Activated T-helper 17 cell treated with anti-CD3 and anti-CD28 coated beads, Interleukin-2, amount 50 U/mL, for 72 hours (primary cell): ENCODE measurements around the gene KSR2. TPM values are rescaled to one million over a fixed set of nuclear protein-coding genes. Genes with fewer than 3 reads are reported as not detected.
"Not testable (repeated sequence)": the region's sequence is repeated elsewhere in the genome, so short reads cannot be mapped to it uniquely, and the experiment has no call there.

ENCODE experiments used
- ATAC-seq: fragments of 150-1000 bp; cut with Tn5 transposase; replicated peaks from 2 replicates; pipeline ENCODE4 v1.10.0; 2021; ENCODE audit warnings: mild to moderate bottlenecking, moderate library complexity
- H3K27ac Mint-ChIP-seq: one replicate; pipeline ENCODE4 v1.8.0; 2022; ENCODE audit warnings: mixed read lengths
- H3K27me3 Mint-ChIP-seq: one replicate; pipeline ENCODE4 v1.8.0; 2022; ENCODE audit warnings: mixed read lengths
- H3K36me3 Mint-ChIP-seq: one replicate; pipeline ENCODE4 v1.8.0; 2022; ENCODE audit warnings: low read depth, mild to moderate bottlenecking, mixed read lengths
- H3K4me1 Mint-ChIP-seq: one replicate; pipeline ENCODE4 v1.8.0; 2022; ENCODE audit warnings: mixed read lengths
- H3K4me3 Mint-ChIP-seq: one replicate; pipeline ENCODE4 v1.8.0; 2022; ENCODE audit warnings: mild to moderate bottlenecking, mixed read lengths
- H3K9me3 Mint-ChIP-seq: one replicate; pipeline ENCODE4 v1.8.0; 2022; ENCODE audit warnings: mixed read lengths
- total RNA-seq, 2 donors: library from RNA; stranded (reverse); gene quantifications; one replicate each; pipeline ENCODE4 v1.2.3, GENCODE V29; 2022

Gene KSR2
- total RNA-seq, 2 donors from 2014 or later, result 0.06 to 0.93 TPM

DNA sequence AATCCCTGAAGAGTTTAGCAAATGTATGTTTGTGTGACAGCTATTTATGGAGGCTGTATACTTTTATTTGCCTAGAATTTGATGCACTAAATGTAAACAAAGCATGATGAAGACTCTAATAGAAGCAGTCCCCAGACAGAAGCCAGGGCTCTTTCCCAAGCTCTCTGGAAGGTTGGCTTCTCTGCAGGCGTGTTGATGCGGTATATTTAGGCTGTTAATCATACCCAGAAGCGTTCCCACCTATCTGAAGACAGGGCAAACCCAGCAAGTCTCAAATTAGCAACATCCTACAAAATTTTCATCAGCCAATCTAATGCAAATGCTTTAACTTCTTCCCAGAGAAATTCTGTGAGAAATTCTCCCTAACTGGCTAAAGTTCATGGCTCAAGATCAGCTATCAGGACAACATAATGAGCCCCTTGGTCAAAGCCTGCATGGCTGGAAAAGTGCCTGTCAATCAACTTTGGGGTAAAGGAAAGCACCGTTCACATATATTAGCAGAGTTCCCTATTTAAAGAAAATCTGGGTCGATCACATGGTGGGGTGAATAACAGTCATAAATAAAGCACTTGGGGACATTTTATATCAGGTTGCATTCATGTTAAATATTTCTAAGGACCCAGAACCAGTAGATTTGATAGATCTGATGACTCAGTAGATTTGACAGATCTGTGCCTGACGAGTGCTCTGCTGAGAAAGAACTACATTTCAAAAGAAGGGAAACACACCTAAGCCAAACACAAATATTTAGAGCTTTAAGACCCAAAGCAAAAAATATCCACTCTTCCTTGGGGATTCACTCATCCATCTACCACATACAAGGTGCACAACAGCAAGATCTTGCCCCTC is 46.6 kb downstream of the KSR2 start:
- Mint-ChIP-seq H3K9me3 (no peaks in the 10 kb centered on the region), H3K36me3 (no peaks in the 10 kb centered on the region), H3K27me3 (peaks cover 12% of the 10 kb centered on the region), H3K4me3 (no peak overlapping the region), H3K27ac (no peak overlapping the region), H3K4me1 (no peaks in the 10 kb centered on the region)
- no peak for ATAC-seq

DNA sequence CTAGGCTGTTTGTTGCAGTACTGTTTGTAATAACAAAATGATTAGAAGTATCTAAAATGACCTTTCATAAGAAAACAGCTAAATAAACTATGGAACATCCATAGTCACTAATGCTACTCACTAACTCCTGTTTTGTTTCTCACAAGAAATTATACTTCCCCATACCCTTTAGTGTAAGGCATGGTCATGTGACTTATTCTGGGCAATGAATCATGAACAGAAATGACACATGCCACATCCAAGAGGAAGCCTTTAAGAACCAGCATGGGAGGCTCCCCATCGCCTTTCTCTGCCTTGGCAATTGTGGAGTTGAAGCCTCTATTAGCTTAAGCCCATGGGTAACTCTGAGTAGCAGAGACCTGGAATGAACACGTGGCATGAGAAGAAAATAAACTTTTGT is 49.3 kb downstream of the KSR2 start:
- no peak overlapping the region for H3K4me3 Mint-ChIP-seq
- no peaks in the 10 kb centered on the region for H3K4me1 Mint-ChIP-seq
- peak; percentile 67 for ATAC-seq
- no peaks in the 10 kb centered on the region for H3K9me3 Mint-ChIP-seq
- no peak overlapping the region for H3K27ac Mint-ChIP-seq
- peaks cover 15% of the 10 kb centered on the region for H3K27me3 Mint-ChIP-seq
- no peaks in the 10 kb centered on the region for H3K36me3 Mint-ChIP-seq

GRCh38 chr12:117914686-117915085 is 54.1 kb downstream of the KSR2 start:
- H3K27ac Mint-ChIP-seq, result no peak overlapping the region
- H3K36me3 Mint-ChIP-seq, result no peaks in the 10 kb centered on the region
- H3K4me1 Mint-ChIP-seq, result no peaks in the 10 kb centered on the region
- H3K4me3 Mint-ChIP-seq, result no peak overlapping the region
- peaks cover 6% of the 10 kb centered on the region for H3K27me3 Mint-ChIP-seq
- no peak for ATAC-seq
- peaks cover 4% of the 10 kb centered on the region for H3K9me3 Mint-ChIP-seq

GRCh38 chr12:117912756-117913155 is 56.0 kb downstream of the KSR2 start:
- peaks cover 3% of the 10 kb centered on the region for H3K27me3 Mint-ChIP-seq
- H3K4me3 Mint-ChIP-seq, result no peak overlapping the region
- H3K4me1 Mint-ChIP-seq, result no peaks in the 10 kb centered on the region
- no peak overlapping the region for H3K27ac Mint-ChIP-seq
- no peaks in the 10 kb centered on the region for H3K36me3 Mint-ChIP-seq
- ATAC-seq, result no peak
- H3K9me3 Mint-ChIP-seq, result peaks cover 4% of the 10 kb centered on the region

DNA sequence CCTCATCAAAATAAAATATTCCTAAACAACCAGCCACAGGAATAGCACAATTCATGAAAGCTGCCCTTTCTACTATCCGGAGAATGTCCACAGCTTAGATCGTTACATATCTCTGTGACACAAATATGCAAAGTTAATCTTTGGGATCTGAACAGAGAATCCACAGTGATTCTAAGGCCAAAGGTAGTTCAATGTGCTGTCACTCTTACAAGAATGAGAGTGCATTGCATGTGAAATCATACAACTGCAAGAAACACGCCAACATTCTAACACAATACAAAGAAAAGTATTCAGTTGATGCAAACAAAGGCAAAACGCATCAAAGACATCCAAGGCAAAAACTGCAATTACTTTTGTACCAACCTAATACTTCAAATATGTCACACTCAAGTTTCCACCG is 60.4 kb downstream of the KSR2 start:
- peaks cover 4% of the 10 kb centered on the region for H3K9me3 Mint-ChIP-seq
- H3K27me3 Mint-ChIP-seq, result no peaks in the 10 kb centered on the region
- no peaks in the 10 kb centered on the region for H3K4me1 Mint-ChIP-seq
- no peak for ATAC-seq
- H3K27ac Mint-ChIP-seq, result no peak overlapping the region
- no peak overlapping the region for H3K4me3 Mint-ChIP-seq
- no peaks in the 10 kb centered on the region for H3K36me3 Mint-ChIP-seq

DNA sequence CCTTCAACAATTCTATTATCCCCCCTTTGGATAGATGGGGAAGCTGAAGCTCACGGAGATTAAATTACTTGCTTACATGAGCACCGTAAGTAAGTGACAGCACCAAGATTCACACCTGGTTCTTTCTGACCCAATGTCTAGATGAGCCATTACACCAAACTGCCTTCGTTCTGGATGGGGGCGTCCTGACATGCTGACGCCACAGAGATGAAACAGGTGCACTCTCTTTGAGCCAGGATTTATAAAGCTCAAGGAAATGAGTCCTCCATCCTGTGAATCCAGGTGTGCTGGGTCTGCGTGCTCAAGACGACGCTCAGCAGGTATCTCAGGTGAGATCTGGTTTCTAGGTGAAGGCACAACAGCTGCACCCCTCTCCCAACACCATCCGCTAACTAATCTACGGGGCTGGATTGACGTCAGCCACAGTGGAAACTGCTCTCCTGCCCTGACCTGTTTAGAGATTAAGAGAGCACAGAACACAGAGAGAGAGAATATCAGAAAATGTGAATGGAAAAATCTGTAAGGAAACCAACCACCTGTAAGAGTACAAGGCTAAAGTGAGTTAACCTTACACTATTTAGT is 61.6 kb downstream of the KSR2 start:
- Mint-ChIP-seq H3K27ac (peak overlapping the region; percentile 46), H3K9me3 (peaks cover 4% of the 10 kb centered on the region), H3K36me3 (no peaks in the 10 kb centered on the region), H3K4me3 (peak overlapping the region; percentile 69), H3K4me1 (no peaks in the 10 kb centered on the region), H3K27me3 (no peaks in the 10 kb centered on the region)
- peak; percentile 84 for ATAC-seq

DNA sequence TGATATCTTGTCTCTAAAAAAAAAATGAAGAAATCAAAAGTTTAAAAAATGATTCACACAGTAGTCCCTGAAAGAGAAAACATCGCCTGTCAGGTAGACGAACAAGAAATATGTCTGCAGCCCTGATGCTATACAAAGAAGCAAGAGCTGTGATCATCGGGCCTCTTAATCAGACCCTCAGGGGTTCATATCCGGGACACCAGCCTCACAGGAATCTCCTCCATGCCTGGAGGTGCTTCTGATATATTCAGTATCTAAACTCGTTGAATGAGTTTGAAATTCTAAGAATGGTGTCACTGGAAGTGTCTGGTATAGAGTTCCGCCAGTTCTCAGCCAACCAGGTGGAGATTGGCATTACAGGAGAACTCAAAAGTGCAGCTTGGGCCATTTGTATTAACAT is 64.7 kb downstream of the KSR2 start:
- no peaks in the 10 kb centered on the region for H3K27me3 Mint-ChIP-seq
- no peaks in the 10 kb centered on the region for H3K36me3 Mint-ChIP-seq
- no peaks in the 10 kb centered on the region for H3K4me1 Mint-ChIP-seq
- H3K9me3 Mint-ChIP-seq, result peaks cover 3% of the 10 kb centered on the region
- no peak overlapping the region for H3K4me3 Mint-ChIP-seq
- no peak overlapping the region for H3K27ac Mint-ChIP-seq
- ATAC-seq, result no peak

DNA sequence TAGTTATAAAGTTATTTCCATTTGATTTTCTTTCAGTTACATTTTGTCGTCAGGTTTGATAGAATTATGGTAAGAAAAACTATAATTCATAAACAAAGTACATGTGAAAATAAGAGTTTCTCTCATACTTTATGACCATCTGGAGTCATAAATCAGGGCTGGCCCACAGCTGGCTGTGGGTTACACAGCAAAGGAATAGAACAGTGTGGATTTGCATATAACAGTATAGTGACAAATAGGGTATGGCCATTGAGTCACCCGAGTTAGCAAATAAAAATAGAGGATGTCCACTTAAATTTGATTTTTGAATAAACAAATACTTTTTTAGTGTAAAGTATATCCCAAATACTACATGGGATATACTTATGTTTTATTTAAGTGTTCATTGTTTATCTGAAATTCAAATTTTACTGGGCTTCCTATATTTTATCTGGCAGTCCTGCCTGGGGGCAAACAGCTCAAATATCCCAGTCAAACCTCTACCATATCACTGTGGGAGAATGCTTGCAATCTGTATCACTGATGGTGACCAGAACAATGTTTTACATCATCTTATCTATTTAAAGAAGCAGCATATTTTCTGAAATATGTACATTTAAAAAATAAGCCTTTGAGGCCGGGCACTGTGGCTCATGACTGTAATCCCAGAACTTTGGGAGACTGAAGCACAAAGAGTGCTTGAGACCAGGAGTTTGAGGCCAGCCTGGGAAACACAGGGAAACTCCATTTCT is 65.5 kb downstream of the KSR2 start:
- no peak overlapping the region for H3K4me3 Mint-ChIP-seq
- no peak overlapping the region for H3K27ac Mint-ChIP-seq
- H3K36me3 Mint-ChIP-seq, result no peaks in the 10 kb centered on the region
- H3K4me1 Mint-ChIP-seq, result no peaks in the 10 kb centered on the region
- ATAC-seq, result no peak
- H3K27me3 Mint-ChIP-seq, result no peaks in the 10 kb centered on the region
- H3K9me3 Mint-ChIP-seq, result peaks cover 3% of the 10 kb centered on the region

DNA sequence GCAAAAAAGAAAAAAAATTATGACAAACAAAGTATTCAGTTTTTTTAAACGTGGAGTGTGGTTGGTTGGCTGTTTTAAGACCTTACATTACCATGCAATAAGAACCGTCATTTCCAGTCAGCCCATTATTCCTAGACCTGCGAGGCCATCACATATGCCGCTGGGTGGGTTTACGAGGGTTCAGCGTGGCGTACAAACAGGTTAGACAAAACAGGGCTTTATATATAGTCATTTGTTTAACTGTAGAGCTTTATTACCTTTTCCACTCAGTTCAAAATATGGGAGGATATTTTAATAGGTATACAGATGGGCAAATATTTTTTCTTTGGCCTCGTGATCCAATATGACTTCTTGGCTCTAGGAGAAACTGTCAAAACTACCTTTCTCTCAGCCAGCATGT is 67.2 kb downstream of the KSR2 start:
- Mint-ChIP-seq H3K27ac (no peak overlapping the region), H3K4me3 (no peak overlapping the region), H3K27me3 (peaks cover 3% of the 10 kb centered on the region), H3K4me1 (peaks cover 4% of the 10 kb centered on the region), H3K9me3 (peaks cover 3% of the 10 kb centered on the region), H3K36me3 (no peaks in the 10 kb centered on the region)
- no peak for ATAC-seq

GRCh38 chr12:117900561-117900960 is 68.2 kb downstream of the KSR2 start:
- H3K4me1 Mint-ChIP-seq, result peaks cover 4% of the 10 kb centered on the region
- H3K4me3 Mint-ChIP-seq, result no peak overlapping the region
- H3K36me3 Mint-ChIP-seq, result no peaks in the 10 kb centered on the region
- ATAC-seq, result no peak
- peaks cover 3% of the 10 kb centered on the region for H3K9me3 Mint-ChIP-seq
- H3K27me3 Mint-ChIP-seq, result peaks cover 3% of the 10 kb centered on the region
- no peak overlapping the region for H3K27ac Mint-ChIP-seq

DNA sequence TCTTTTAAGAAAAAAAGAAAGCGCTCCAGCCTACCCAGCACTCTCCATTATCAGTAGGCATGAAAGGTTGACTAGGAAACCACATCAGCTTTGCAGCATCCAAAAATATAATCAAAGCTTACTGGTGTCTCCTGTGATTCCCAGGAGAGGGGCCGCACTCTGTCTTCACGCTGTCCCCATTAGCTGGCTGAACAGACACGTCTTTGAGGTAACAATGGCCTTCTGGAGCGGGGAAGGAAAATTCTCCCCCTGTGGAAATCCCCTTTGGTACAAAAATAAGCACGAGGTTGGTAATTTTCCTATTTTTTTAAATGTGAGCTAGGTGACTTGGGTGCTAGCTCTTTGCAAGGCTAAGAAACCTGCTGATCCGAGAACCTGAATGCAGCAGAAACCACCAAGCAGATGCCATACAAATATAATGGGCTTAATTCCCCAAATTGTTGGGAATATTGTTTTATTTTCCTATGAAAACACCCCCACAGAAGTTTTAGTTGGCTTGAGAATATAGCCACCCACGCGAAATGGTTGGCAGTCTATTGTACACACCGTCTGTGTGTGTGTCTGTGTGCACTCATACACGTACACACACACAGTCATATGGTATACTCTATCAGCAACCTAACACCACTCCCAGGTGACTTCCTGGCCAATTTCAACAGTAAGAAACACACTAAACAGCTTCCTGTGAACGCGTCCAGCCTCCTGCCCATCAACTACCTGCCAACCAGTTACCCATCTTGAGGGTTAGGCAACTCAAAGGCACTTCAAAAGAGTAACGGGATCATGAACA is 71.2 kb downstream of the KSR2 start:
- Mint-ChIP-seq H3K9me3 (peaks cover 3% of the 10 kb centered on the region), H3K27me3 (peaks cover 6% of the 10 kb centered on the region), H3K4me3 (peak overlapping the region; percentile 52), H3K4me1 (peaks cover 8% of the 10 kb centered on the region), H3K36me3 (no peaks in the 10 kb centered on the region), H3K27ac (peak overlapping the region; percentile 87)
- peak; percentile 90 for ATAC-seq

DNA sequence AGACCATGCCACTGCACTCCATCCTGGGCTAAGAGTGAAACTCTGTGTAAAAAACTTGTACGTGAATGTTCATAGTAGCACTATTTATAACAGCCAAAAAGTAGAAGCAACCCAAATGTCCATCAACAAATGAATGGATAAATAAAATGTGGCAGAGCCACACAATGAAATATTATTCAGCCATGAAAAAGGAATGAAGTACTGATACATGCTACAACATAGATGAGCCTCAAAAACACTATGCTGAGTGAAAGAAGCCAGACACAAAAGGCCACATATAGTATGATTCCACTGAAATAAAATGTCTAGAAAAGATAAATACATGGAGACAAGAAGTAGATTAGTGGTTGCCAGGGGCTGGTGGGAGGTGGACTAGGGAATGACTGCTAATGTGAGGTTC is 72.8 kb downstream of the KSR2 start:
- H3K4me3 Mint-ChIP-seq, result no peak overlapping the region
- H3K27ac Mint-ChIP-seq, result no peak overlapping the region
- no peaks in the 10 kb centered on the region for H3K36me3 Mint-ChIP-seq
- H3K27me3 Mint-ChIP-seq, result peaks cover 6% of the 10 kb centered on the region
- ATAC-seq, result no peak
- peaks cover 3% of the 10 kb centered on the region for H3K9me3 Mint-ChIP-seq
- peaks cover 8% of the 10 kb centered on the region for H3K4me1 Mint-ChIP-seq

DNA sequence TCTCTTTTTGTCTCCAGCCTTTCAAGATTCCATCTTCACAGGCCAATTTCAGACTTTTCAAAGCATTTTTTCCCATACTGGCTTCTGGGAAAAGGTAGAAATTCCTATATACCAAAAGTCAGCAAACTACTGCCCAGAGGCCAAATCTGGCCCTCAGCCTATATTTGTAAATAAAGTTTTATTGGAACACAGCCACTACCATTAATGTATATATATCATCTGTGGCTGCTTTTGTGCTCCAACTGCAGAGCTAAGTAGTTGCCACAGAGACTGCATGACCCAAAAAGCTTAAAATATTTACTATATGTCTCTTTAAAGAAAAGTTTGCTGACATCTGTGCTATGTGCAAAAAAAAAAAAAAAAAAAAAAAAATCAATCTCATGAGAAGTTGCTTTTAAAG is 76.3 kb downstream of the KSR2 start:
- no peak for ATAC-seq
- no peak overlapping the region for H3K4me3 Mint-ChIP-seq
- peaks cover 19% of the 10 kb centered on the region for H3K27me3 Mint-ChIP-seq
- no peaks in the 10 kb centered on the region for H3K9me3 Mint-ChIP-seq
- no peaks in the 10 kb centered on the region for H3K36me3 Mint-ChIP-seq
- peaks cover 4% of the 10 kb centered on the region for H3K4me1 Mint-ChIP-seq
- no peak overlapping the region for H3K27ac Mint-ChIP-seq

- not testable (repeated sequence) for ATAC-seq, H3K36me3 Mint-ChIP-seq, H3K4me1 Mint-ChIP-seq, H3K4me3 Mint-ChIP-seq, H3K9me3 Mint-ChIP-seq, H3K27ac Mint-ChIP-seq
- H3K27me3 Mint-ChIP-seq, result peaks cover 16% of the 10 kb centered on the region
Observed at GRCh38 chr12:117891265-117891664, 77.5 kb downstream of the KSR2 start.
